RWPE1 (cell line): Measurements from ENCODE around the gene CFD.

Experiments used
- CTCF ChIA-PET: fragments of 350-600 bp; sonication (Branson Sonifier 250); formaldehyde crosslinking; extraction: SDS; loops from one replicate; lab custom pipeline; 2021; lab: Yijun Ruan, JAX
- POLR2A ChIA-PET: fragments of 400-600 bp; formaldehyde crosslinking; extraction: SDS; loops from one replicate; lab custom pipeline; 2020; ENCODE audit warnings: antibody characterized with exemption; ENCODE audit not compliant: low non-redundant PET; lab: Yijun Ruan, JAX
- DNase-seq: peaks from one replicate; pipeline ENCODE4 v3.0.0; 2012; ENCODE audit warnings: low spot score
- H3K27ac ChIP-seq: fragments of 450-650 bp; 2 replicates; pipeline ENCODE4 v1.5.1; 2017
- TF ChIP-seq, protein P1 (sequence below): fragments of 450-650 bp; conservative IDR thresholded peaks from 2 replicates; pipeline ENCODE4 v1.5.1; 2017; ENCODE audit warnings: low read depth, mild to moderate bottlenecking

Gene CFD

GRCh38 chr19:825897-826644 lies 33.4 kb upstream of the CFD start:
- TF ChIP-seq, protein P1, sequence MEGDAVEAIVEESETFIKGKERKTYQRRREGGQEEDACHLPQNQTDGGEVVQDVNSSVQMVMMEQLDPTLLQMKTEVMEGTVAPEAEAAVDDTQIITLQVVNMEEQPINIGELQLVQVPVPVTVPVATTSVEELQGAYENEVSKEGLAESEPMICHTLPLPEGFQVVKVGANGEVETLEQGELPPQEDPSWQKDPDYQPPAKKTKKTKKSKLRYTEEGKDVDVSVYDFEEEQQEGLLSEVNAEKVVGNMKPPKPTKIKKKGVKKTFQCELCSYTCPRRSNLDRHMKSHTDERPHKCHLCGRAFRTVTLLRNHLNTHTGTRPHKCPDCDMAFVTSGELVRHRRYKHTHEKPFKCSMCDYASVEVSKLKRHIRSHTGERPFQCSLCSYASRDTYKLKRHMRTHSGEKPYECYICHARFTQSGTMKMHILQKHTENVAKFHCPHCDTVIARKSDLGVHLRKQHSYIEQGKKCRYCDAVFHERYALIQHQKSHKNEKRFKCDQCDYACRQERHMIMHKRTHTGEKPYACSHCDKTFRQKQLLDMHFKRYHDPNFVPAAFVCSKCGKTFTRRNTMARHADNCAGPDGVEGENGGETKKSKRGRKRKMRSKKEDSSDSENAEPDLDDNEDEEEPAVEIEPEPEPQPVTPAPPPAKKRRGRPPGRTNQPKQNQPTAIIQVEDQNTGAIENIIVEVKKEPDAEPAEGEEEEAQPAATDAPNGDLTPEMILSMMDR = no peak
- no peak overlapping the region for H3K27ac ChIP-seq
- ChIA-PET CTCF (interaction anchor here (0.6 kb wide), 2 partner anchors 78 to 93 kb away, joined by 3 read pairs; no protein-coding TSS in a partner anchor), POLR2A (no interaction called here)
- DNase-seq = no peak

GRCh38 chr19:827314-827709 lies 32.2 kb upstream of the CFD start:
- ChIA-PET CTCF (no interaction called here), POLR2A (no interaction called here)
- H3K27ac ChIP-seq = peak overlapping the region; percentile 3; the same call in 1 of the 2 replicates
- TF ChIP-seq, protein P1 = no peak
- DNase-seq = no peak

- TF ChIP-seq, protein P1 = no peak
- ChIA-PET CTCF (no interaction called here), POLR2A (no interaction called here)
- H3K27ac ChIP-seq = peak within 1 kb of the TSS; percentile 3; the same call in 1 of the 2 replicates
- no peak for DNase-seq
These were observed 31.6 kb upstream of the CFD start, which contains the start of gene AZU1 for GRCh38 chr19:827710-828321. AZU1 (plus strand) TSS chr19:827837; CDS start chr19:827847, 10 bp downstream.

DNA sequence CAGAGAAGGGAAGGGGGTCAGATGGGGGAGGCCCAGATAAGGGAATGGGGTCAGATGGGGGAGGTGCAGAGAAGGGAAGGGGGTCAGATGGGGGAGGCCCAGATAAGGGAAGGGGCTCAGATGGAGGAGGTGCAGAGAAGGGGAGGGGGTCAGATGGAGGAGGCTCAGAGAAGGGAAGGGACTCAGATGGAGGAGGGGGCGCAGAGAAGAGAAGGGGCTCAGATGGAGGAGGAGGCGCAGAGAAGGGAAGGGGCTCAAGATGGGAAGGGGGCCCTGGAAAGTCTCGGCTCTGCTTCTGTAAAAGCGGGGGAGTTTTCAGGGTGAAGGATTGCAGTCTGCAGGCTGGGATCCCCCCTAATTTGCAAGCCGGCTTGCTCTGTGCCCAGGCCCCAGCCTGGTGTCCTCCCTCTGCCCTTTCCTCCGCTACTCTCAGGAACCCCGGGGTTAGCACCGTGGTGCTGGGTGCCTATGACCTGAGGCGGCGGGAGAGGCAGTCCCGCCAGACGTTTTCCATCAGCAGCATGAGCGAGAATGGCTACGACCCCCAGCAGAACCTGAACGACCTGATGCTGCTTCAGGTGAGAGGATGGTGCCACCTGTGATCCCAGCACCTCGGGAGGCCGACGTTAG lies 30.2 kb upstream of the CFD start:
- DNase-seq = no peak
- CTCF ChIA-PET = no interaction called here
- POLR2A ChIA-PET = no interaction called here
- TF ChIP-seq, protein P1 = no peak
- no peak overlapping the region for H3K27ac ChIP-seq

DNA sequence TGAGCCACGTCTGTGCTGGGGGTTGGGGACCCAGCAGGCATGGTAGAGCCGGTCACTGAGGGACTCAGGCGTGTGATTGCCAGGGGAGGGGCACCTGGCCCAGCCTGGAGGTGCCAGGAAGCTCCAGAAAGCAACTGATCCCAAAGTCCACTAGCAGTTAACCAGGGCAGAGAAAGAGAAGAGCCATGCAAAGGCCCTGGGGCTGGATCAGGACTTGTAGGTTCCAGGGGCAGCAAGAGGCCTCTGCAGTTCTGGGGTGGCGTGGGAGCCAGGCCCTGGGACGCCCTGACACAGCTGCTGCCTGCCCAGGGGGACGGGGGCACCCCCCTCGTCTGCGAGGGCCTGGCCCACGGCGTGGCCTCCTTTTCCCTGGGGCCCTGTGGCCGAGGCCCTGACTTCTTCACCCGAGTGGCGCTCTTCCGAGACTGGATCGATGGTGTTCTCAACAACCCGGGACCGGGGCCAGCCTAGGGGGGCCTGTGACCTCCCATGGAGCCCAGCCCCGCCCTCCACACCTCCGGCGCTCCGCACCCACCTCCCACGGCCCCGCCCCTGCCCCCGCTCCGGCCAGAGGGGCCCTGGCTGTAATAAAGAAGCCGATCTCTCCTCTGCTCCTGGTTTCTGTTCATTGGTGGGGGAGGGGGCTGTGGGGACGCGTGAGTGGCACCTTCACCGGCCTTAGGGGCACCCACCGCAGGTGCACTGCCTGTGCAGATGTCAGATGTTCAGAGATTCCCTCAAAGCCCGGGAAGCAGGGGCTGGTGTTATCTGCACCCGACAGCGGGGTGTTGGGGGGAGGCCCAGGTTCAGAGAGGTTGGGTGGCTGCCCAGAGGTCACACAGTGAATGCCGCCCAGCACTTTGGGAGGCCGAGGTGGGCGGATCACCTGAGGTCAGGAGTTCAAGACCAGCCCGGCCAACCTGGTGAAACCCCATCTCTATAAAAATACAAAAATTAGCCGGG lies 27.8 kb upstream of the CFD start:
- H3K27ac ChIP-seq = no peak overlapping the region
- TF ChIP-seq, protein P1 = no peak
- POLR2A ChIA-PET = no interaction called here
- CTCF ChIA-PET = no interaction called here
- DNase-seq = no peak

- no peak overlapping the region for H3K27ac ChIP-seq
- POLR2A ChIA-PET = no interaction called here
- TF ChIP-seq, protein P1 = no peak
- CTCF ChIA-PET = interaction anchor here (0.6 kb wide), 1 partner anchor 42 kb away, joined by 3 read pairs; no protein-coding TSS in a partner anchor
- no peak for DNase-seq
These were observed 25.2 kb upstream of the CFD start for GRCh38 chr19:834216-834615.
